Stimulated activated CD8-positive, alpha-beta memory T cell treated with anti-CD3 and anti-CD28 coated beads, Interleukin-15, amount 100 ng/mL, for 48 hours (primary cell): ENCODE data around the gene KRT83.
A peak's percentile ranks its signal among the peaks of the same experiment; 100 is the strongest.
"Not testable (repeated sequence)": the region's sequence is repeated elsewhere in the genome, so short reads cannot be mapped to it uniquely, and the experiment has no call there.

Experiments
- DNase-seq, 2 donors: peaks; one replicate each; pipeline ENCODE4 v3.0.0-alpha.2; 2020; ENCODE audit warnings: low read depth in 2 of 2

The KRT83 gene

DNA sequence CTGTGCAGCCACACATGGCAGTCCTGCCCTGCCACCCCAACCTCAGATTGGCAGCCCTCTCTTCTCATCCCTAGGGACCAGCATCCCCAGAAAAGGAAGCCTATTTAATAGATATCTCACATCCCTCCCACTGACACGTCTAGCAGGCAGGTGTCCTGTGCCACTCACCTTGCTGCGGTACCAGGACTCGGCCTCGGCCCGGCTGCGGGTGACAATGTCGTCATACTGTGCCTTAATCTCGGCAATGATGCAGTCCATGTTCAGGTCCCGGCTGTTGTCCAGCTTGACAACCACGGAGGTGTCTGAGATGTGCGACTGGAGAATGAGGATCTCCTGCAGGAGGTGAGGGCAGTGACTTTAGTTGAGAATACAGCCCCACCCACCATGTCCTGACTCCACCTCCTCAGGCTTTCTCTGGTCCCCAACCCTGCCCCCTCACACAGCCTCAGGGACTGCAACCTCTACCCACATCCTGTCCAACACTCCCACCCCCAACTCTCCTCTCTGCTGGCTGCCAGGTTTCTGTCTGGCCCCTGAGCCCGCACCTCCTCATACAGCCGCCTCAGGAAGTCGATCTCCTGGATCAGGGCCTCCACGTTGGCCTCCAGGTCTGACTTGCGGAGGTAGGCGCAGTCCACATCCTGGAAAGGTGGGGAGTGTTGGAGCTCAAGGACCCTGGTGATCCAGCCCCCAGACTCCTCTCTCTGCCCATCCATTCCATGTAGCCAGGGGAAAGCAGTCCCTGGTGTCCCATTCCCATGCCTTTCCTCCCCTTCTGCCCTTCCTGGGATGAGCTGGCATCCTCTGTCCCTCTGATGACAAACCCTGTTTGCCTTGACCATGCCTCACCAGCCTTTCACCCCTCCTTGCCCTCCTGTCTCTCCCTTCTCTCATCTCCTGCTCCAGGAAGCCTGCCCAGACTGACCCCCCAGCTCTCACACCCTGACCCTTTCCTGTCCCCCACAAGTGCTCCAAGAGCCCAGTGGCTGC lies 33.1 kb downstream of the KRT83 start:
- not testable (repeated sequence) for DNase-seq

DNA sequence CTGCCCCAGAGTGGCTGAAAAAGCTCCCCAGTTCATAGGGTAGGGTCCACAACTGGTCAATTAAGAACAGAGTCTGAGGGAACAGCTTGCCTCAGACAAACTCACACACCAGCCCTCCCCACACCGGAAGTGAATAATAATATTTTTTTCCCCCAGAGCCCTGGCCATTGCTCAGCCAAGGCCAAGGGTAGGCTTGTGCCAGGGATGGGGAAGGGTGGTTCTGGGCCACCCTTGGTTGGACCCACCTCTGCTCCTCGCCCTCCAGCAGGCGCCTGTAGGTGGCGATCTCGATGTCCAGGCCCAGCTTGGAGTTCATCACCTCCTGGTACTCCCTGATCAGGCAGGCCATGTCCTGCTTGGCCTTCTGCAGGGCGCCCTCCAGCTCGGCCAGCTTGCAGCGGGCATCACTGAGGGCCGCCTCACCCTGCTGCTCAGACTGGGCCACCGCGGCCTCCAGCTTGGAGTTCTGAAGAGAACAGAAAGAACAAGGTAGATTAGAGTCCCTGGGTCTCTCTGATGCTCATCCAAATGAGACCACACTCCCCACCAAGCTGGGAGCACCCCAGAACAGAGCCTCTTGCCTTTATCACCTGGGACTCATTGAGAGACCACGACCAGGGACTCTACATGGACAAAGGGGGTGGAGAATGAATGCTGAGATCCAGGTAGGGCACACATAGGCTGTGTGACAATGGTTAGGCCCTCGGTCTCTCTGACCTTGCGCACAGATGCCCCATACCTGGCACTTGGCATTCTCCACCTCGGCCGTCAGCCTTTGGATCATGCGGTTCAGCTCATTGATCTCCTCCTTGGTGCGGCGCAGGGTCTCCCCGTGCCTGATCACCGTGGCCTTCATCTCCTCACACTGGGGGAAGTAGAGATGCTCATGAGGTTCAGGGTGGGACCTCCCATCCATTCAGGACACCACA lies 34.1 kb downstream of the KRT83 start:
- not testable (repeated sequence) for DNase-seq

DNA sequence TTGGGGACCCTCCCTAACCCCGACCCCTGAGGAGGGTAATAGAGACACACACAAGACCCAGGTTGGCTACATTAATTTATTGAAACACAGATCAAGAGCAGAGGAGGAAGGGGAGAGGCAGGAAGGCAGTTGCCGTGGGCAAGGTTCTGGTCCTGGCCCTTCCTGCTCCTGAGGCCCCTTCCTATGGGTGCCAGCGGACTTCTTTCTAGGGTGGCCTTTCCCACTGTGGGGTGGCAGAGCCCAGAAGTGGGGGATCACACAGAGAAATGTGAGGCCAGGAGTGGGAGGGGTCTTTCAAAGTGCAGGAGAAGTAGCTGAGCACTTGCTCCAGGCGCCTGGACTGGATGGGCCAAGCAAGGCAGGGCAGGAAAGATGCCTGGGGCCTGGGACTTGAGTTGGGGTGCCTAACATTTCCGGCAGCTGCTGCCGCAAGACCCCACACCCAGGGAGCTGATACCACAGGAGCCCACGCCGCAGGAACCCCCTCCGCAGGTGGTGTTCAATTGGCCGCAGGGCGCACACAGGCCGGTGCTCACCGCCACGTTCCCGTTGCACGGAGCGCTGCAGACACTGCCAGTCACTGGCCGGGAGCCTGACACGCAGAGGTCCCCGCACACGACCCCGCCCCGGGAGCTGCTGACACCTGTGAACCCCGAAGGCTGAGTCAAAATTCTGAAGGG lies 35.2 kb downstream of the KRT83 start:
- DNase-seq: no peak

DNA sequence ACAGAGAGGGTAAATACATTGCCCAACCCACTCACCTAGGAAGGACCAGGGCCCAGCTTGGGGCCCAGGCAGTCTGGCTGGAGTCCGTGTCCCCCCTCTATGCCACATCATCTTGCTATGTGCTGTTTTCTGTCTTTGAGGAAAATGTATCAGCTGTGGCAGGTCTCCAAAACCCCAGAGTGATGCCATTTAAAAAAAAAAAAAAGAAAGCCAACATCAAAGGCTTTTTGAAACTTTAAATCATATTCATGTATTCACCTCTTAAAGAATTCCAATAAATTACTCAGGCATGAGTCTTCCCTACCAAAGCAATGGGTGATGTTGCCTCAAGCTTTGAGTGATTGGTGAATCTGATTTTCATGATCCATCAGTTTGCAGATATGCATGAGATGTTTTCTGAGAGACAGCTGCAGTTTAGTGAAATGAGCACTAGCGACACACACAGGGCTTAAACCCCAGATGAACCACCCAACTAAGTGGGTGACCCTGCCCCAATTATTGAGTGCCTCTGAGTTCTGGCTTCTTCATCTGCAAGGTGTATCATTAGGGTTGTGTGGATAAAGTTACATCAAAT lies 35.9 kb downstream of the KRT83 start:
- DNase-seq: no peak

DNA sequence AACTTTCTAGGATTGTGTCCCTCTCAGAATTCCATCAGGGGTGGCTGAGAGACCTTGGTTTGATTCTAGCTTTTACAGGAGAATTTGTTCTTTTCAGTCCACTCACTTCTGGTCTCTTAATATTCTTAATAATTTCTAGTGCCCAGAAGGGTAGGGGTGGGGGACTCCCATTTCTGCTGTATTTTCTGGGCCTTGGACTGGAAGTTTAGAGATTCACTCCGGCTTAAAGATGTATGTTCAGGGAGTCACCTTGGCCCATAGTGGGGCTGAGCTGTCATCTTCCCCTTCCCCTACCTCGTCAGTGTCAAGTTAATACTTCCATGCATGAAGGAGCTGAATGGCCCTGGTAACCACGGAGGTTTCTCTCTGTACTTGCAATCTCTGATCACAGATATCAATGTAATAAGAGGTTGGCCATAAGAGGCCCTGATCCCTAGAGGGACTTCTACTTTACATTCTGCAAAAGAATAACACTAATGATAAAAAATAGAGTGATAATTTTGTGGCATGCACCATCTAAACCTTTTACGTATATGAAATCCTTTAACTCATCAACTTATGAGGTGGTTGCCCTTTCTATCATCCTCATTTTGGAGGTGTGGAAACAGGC lies 36.5 kb downstream of the KRT83 start:
- DNase-seq: no peak

DNA sequence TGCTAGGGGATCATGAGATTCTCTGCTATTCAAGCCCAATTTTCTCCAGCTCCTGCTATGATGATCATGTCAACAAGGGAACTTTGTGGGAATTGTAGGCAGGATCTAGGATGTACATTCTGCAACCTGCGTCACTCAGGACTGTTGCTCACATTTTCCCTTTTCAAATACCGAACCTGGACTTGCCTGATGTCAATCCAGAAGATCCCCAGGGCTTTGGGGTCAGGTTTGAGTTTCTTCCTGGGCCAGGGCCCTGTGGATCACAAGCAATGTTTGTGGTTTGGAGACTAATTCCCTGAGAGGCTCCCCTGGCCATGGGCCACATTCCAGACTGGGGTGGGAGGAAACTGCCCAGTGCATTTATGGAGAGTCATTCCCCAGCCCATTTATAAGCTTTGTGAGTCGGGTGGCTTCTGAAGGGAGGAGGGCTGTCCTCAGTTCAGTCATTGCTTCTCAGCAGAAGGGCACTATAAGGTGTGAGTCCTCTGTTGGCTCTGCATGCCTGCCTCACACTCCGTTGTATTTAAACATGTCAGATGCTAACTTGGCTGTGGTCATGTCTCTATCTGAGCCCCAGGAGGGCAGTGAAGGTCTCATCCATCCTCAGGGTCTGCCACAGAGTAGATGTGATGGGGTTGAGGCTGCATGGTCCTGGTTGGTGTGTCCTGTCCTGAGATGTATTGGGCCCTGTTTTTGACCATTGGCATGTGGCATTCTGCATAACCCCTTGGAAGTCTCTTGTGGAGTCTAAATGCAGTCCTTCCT lies 40.2 kb downstream of the KRT83 start:
- DNase-seq: no peak

DNA sequence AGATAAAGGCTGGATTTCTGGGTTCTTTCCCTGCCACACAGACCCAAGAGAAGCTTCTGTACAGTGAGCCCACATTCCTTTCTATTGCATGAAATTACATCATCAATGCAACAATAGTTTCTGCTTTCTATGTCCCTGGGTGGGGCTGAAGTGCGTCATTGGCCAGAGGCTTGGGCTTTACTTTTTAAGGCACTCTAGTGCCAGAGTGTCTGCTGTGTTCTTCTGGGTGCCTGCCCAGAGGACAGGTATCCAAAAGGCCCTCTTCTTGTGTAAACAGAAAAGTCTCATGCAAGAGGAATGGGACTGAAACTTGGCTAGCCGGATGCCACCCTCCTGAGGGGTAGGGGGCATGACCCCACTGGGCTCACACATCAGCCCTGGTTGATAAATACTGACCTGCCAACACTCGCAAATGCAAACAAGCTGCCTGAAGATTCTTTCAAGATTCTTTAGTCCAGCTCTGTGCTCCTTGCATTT lies 40.8 kb downstream of the KRT83 start:
- DNase-seq: no peak

DNA sequence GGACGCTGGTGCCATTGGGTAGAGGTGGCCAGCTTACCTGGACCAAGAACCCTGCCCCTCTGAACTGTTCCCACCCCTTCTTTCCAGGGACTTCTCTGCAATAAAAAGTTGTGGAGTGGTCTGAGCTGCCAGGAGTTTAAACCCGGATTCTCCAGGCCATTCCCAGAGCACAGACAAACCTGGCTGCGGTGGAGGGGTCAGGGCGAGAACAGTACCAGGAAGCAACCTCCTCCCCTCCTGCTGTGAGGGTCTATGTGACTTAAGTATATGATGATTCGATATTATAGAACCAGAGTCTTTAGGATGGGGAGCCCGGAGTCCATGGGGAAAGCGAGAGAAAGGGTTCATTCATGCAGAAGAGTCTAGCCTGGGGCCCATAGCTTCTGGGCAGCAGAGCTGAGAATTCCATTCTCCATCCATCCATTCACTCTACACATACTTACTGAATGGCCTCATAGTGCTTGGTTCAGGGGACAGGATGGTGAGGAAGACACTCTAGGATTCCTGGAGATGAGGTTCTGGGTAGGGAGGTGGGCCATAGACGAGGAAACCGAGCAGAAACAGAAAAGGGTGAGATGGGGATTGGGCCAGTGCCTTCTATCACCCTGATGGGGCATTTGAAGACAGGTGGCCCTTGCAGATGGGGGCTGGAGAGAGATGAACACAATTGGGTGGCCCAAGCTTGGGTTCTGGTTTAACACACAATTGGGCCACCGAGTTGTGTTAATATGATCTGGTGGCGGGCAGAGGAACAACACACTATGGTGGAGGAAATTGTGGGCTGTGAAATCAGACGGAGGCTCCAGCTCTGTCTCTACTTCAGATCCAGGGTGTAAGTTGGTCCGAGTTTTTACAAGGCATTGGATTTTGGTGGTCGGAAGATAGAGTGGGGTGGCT lies 41.5 kb downstream of the KRT83 start:
- DNase-seq: no peak

DNA sequence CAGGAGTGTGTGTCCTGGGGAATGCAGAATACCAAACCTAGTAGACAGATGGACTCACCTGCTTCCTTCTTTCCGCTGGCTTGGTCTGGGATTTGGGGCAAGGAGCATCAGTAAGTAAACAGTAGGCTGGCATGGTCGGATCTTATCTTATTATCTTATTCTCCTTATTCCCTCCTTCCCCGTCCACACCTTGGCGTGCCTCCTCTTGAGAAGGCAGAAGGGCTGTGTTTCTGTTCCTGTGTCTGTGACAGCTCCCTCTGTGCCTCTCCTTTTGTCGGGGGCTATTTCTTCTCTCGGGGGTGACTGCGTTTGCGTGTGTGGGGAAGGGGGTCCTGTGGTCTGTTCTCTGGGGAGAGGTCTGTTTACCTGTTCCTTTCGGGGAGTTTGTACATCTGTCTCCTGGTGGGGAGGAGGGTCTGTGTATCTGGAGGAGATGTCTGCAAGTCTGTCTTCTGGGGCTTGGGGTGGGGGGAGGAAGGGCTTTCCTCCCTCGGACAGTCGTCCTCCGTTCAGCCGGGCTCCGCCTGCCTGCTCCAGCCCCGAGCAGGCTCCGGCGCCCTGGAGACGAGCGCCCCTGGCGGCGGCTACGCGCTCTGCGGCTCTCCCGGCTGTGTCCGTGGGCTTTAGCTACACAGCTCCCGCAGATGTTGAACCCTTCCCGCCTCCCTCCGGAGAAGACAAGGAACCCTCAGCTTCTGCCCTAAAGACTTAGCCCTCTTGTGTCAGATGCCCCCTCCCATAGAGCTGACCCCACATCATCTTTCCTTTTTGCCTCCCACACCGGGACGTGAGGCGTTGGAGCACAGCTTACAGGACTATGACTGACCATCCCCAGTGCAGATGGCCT lies 42.4 kb downstream of the KRT83 start:
- DNase-seq: peak; percentile 52 to 56

DNA sequence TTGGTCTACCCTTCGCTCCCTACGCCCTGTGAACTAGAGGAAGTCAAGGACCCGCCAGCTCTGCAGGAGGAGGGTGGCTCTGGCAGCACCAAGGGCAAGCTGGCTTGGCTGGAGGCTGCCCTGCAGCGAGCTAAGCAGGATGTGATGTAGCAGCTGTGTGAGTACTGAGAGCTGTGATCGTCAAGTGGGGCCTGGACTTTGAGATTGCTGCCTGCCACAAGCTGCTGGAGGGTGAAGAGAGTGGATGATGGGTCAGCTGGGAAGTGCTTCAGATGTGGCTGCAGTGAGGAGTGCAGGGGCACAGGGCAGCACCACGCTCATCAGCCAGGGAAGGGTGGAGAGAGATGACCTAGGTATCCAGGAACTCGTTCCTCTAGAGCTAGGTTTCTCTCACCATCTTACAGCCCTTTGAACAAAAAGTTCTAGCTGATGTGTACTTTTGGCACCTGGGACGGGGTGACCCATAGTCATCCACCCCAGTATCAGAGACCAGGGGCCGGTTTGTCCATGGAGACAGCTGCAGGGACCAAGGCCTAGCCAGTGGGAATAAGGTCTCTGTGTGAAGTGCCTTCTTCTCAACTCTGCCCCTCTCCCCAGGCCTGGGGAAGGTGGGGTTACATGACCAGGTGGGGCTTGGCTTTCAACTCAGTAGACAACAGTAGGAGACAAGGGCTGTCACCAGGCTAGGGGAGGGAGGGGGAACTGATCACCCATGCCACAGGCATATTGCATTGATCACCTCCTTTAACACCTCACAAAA lies 43.5 kb downstream of the KRT83 start:
- no peak for DNase-seq

DNA sequence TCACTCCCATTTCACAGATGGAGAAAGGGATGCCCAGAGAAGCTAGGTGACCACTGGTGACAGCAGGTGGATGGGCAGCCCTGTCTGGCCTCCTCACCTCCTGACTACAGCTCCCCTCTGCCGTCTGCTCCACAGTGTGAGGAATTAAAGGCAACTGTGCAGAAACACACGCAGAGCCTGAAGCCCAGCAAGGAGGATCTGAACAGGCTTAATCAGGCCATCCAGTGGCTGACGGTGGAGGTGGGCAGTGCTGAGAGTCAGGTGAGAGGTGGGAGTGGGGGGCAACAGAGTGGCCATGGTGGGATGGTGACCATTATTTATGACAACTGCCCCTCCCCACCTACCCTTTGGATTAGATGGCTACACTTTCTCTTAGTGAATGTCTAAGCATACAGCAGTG lies 45.5 kb downstream of the KRT83 start:
- DNase-seq: no peak

DNA sequence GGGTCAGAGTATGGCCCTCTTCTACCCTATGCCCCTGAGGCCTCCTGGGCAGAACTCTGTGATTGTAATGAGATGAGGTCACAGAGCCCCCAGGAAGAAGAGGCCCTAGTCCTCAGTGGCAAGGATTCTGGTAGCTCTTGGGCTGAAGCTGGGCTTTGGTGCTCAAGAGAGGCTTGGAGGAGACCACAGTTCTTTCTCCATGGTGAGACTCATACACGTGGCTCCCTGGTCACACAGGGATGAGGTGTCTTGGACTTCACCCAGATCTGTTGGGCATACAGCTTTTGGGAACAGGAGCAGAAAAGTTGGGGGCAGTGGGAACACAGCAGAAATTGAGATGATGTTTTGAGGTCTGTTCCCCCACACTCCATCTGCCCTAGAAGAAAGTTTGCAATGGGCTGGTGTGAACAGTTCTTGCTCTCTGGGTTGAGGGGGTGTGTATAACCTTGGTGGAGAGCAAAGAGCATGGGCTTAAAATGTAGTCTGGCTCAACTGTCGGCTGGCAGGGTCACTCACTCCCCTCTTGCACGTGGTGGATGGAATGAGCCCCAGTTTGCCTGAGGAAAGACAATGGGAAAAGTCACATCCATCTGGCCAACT lies 46.6 kb downstream of the KRT83 start, which contains the start of gene KRT86:
KRT86 (plus strand) TSS at position 125 of the 600 bp plus-strand sequence. CDS start 27,272 bp downstream, outside the sequence.
- DNase-seq: no peak

DNA sequence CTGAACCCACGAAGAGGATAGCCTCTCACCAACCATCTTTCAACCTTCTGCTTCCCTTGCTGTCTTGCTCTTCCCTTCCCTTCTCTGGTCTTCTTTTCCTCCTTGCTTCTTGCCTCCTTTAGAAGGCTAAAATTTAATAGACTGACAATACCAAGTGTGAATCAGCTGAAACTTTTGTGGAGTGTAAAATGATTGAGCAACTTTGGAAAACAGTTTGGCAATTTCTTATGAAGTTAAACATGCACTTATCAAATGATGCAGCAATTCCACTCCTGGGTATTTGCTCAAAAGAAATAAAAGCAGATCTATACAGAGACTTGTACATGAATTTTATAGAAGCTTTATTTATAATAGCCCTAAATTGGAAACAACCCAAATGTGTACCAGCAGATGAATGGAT lies 50.0 kb downstream of the KRT83 start:
- DNase-seq: no peak

DNA sequence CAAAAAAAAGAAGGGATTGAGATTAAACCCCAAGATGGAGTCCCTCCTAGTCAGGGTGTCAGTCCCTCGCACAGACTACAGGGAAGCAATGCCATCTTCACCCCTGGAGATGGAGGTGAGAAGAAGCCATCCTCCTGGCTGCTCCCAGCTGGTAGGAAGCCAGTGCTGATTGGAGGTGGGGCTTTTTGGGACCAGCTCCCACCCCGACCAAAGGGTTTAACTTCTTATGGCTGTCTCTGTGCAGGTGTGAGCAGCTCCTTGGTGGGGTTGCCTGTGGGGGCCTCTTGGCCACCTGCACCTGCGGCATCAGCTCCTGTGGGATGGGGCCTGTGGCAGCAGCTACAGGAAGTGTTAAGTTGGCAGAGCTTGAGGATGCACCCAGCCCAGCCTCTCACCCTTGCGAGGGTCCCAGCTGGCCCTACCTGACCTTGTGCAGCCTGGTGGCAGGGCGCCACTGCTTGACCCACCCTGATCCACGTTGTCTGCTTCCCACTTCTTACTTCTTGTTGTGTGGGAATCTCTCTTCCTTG lies 50.6 kb downstream of the KRT83 start:
- DNase-seq: no peak

DNA sequence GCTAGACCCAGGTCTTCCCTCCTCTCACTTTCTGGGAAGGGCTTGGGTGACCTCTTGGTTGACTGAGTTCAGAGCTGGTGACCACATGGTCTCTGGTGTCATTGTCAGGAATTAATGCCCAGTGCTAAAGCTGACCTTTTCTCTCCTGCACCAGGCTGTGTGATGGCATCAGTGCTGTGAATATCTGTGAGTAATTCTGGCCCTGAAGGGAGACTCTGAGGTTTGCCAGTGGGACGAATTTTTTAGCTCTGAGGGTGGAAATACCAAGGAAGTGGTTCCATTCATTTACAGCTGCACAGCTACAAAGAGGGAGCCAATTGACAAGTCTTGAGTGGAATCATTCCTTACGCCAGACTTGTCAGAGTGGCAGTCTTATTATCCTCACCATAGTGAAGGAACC lies 53.0 kb downstream of the KRT83 start:
- DNase-seq: no peak

DNA sequence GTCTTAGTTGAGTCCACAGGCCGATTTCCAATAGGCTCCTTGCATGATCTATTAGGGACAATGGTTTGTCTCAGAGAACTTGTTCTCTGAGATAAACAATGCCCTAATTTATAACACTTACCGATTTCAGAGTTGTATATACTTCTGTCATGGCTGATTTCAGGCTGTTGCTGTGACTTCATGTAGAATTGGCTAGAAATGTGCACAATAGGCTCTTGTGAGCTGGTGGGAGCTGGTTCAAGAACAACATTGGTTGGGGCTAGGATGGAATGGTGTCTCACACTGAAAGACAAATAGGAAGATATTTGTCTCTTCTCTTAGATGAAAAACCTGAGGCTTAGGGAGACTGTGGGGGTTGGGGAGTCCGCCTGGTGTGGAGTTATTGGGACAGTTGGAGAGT lies 53.5 kb downstream of the KRT83 start:
- DNase-seq: no peak

DNA sequence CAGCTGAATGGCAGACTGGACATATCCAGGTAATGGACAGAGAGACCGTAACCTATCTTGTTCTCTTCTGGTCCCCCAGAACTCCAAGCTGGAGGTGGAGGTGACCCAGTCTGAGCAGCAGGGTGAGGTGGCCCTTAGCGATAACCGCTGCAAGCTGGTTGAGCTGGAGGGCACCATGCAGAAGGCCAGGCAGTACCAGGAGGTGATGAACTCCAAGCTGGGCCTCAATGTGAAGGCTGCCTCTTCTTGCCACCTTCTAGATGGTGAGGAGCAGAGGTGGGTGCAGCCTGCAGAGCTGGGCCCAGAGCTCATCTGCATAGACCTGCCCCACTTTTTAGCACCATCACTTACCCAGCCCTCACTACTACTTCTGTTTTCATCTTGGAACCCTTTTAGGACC lies 53.9 kb downstream of the KRT83 start:
- no peak for DNase-seq
